Esophagus squamous epithelium (tissue), 4 donors: Measurements from ENCODE around the gene LRRC8E.

Experiments
- POLR2A ChIP-seq, 4 donors: fragments of 450-650 bp; IDR thresholded peaks; one replicate each; pipeline ENCODE4 v1.6.1; 2017; ENCODE audit warnings: antibody characterized with exemption in 4 of 4, mild to moderate bottlenecking in 4 of 4, moderate library complexity in 3 of 4
- TF ChIP-seq, protein P1 (sequence below), 6 experiments: fragments of 450-650 bp in 4 of 6; fragments of 200-600 bp in 2 of 6; sonication (generic) in 2 of 6; IDR thresholded peaks; one replicate each; pipeline ENCODE4 v1.5.1; 2016 to 2019; ENCODE audit warnings: antibody characterized with exemption in 6 of 6, mild to moderate bottlenecking in 4 of 6, moderate library complexity in 4 of 6

- TF ChIP-seq, protein P1, sequence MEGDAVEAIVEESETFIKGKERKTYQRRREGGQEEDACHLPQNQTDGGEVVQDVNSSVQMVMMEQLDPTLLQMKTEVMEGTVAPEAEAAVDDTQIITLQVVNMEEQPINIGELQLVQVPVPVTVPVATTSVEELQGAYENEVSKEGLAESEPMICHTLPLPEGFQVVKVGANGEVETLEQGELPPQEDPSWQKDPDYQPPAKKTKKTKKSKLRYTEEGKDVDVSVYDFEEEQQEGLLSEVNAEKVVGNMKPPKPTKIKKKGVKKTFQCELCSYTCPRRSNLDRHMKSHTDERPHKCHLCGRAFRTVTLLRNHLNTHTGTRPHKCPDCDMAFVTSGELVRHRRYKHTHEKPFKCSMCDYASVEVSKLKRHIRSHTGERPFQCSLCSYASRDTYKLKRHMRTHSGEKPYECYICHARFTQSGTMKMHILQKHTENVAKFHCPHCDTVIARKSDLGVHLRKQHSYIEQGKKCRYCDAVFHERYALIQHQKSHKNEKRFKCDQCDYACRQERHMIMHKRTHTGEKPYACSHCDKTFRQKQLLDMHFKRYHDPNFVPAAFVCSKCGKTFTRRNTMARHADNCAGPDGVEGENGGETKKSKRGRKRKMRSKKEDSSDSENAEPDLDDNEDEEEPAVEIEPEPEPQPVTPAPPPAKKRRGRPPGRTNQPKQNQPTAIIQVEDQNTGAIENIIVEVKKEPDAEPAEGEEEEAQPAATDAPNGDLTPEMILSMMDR (IDR thresholded peaks at IDR 0.05), result no peak
- TF ChIP-seq POLR2A (IDR thresholded peaks at IDR 0.05), result no peak
These were observed 28.2 kb upstream of the LRRC8E start for GRCh38 chr19:7859831-7860713.
